Ovary (tissue), 9 donors: Measurements from ENCODE around the gene ARF1. TPM values are rescaled to one million over a fixed set of nuclear protein-coding genes. Genes with fewer than 3 reads are reported as not detected.

ENCODE experiments used
- DNase-seq, 5 donors: peaks; one replicate each; pipeline ENCODE4 v3.0.0-alpha.2; 2019 to 2020
- H3K27ac ChIP-seq, 2 donors: fragments of 200-600 bp; one replicate each; pipeline versions ENCODE4 v1.5.1 to v1.8.0; 2019 to 2022
- H3K27me3 ChIP-seq: fragments of 200-600 bp; one replicate; pipeline ENCODE4 v1.8.0; 2022
- H3K36me3 ChIP-seq: fragments of 200-600 bp; sonication (generic); one replicate; pipeline ENCODE4 v1.5.1; 2019
- H3K4me1 ChIP-seq: one replicate; pipeline ENCODE4 v1.8.1; 2013; ENCODE audit warnings: mild to moderate bottlenecking, moderate library complexity; ENCODE audit not compliant: insufficient read depth
- H3K4me3 ChIP-seq: fragments of 200-600 bp; sonication (generic); one replicate; pipeline ENCODE4 v1.5.1; 2017
- H3K9me3 ChIP-seq, 2 donors: fragments of 200-600 bp in 1 of 2; sonication (generic) in 1 of 2; one replicate each; pipeline versions ENCODE4 v1.5.1 to v1.8.1; 2013 to 2019; ENCODE audit warnings: mild to moderate bottlenecking in 1 of 2, moderate library complexity in 1 of 2
- EP300 ChIP-seq: sonication (generic); formaldehyde crosslinking; IDR thresholded peaks from one replicate; pipeline ENCODE4 v1.6.1; 2017; ENCODE audit warnings: antibody characterized with exemption
- POLR2A ChIP-seq: fragments of 450-650 bp; IDR thresholded peaks from one replicate; pipeline ENCODE4 v1.6.1; 2017; ENCODE audit warnings: antibody characterized with exemption, mild to moderate bottlenecking, moderate library complexity
- WGBS, 3 donors: extraction: QIAGEN DNeasy Blood & Tissue Kit in 1 of 3; methylation state at CpG; one replicate each; pipeline versions ENCODE4 v1.1.5 to v1.1.7; 2013 to 2017; 5-methylcytosine and 5-hydroxymethylcytosine counted together
- intact Hi-C, 4 donors: fragments of 100-400 bp; cut with DNase I; formaldehyde crosslinking; loops; one replicate each; pipeline versions ENCODE4 v1.11.0 to v1.15.1; 2022 to 2023
- polyA plus RNA-seq, 2 donors: library from polyadenylated mRNA; stranded (reverse); fragments of 200-250 nt in 1 of 2; fragments of 350-450 nt in 1 of 2; fragmentation: Illumina TruSeq in 1 of 2; extraction: RNeasy Lipid Tissue Mini Kit (QIAGEN cat#74804) in 1 of 2; gene quantifications; one replicate each; pipeline ENCODE4 v1.2.3, GENCODE V29; 2013 to 2014
- total RNA-seq, 7 donors: library from RNA; depleted of rRNA in 2 of 7; stranded (reverse); fragments of >200 nt in 2 of 7; fragmentation: NEBNext Ultra II Directional in 3 of 7; extraction: Animal tissue kit (Norgen Biotek cat#: 25700) in 3 of 7; gene quantifications; one replicate each; pipeline versions ENCODE4 v1.1.0 to v1.2.4, GENCODE V29; 2016 to 2023
- TF ChIP-seq, protein P1 (sequence below), 3 donors: fragments of 450-650 bp in 2 of 3; fragments of 200-600 bp in 1 of 3; IDR thresholded peaks; one replicate each; pipeline versions ENCODE4 v1.5.1 to v1.8.0; 2016 to 2022; ENCODE audit warnings: antibody characterized with exemption in 3 of 3, mild to moderate bottlenecking in 1 of 3
- donor health status: DM: no; HTN: no; CAD: no; lungs with moderate emphysema.
- donor health status: DM: no; HTN: no; CAD: no.
- donor health status: Bipolar disorder and iron deficiency.
- donor health status: DM: yes; HTN: yes; CAD: no.
- donor health status: DM: no; HTN: no; CAD: no.
- donor health status: DM: yes; HTN: yes; CAD: no.

Gene ARF1
- total and polyA plus RNA-seq, 9 donors, result 179 to 345 (median 285) TPM

DNA sequence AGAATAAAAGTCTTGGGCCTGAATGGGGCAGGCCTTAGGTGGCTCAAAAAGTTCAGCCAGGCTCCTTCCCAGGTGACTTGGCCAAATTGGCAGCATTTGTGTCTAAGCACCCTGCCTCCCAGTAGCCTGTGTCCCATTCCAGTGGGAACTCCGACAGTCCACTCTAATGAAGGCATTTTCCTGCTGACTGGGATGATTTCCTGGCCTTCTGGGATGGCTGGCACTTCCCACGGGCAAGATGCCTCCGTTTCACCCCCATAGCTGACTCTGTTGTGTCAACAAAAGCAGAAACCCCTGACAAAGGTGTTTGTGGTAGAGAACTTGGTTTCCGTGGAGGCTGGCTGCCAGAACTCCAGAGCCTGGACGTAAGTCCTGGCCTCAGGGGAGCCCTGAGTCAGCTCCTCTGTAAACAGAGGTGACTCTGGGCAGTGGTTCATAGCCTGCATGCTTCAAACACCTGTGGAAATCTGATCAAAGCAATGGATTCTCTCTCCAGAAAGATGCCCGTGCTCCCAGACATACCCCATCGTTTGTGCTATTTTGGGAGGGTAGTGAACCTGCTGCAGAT lies 39.1 kb upstream of the ARF1 start:
- H3K27ac ChIP-seq, result no peak overlapping the region
- no peaks in the 10 kb centered on the region for H3K27me3 ChIP-seq
- no peak overlapping the region for H3K4me3 ChIP-seq
- intact Hi-C loops, result no loop called here
- TF ChIP-seq EP300, result no peak
- H3K9me3 ChIP-seq, result no peaks in the 10 kb centered on the region
- H3K36me3 ChIP-seq, result no peaks in the 10 kb centered on the region
- H3K4me1 ChIP-seq, result no peaks in the 10 kb centered on the region
- WGBS, 3 donors, result 41 to 50% (median 45%) methylated on average over 7 of the region's 7 CpGs
- peak in 2 of 5 donors; percentile 1 to 6 for DNase-seq

- no peak for TF ChIP-seq POLR2A
- TF ChIP-seq, protein P1, sequence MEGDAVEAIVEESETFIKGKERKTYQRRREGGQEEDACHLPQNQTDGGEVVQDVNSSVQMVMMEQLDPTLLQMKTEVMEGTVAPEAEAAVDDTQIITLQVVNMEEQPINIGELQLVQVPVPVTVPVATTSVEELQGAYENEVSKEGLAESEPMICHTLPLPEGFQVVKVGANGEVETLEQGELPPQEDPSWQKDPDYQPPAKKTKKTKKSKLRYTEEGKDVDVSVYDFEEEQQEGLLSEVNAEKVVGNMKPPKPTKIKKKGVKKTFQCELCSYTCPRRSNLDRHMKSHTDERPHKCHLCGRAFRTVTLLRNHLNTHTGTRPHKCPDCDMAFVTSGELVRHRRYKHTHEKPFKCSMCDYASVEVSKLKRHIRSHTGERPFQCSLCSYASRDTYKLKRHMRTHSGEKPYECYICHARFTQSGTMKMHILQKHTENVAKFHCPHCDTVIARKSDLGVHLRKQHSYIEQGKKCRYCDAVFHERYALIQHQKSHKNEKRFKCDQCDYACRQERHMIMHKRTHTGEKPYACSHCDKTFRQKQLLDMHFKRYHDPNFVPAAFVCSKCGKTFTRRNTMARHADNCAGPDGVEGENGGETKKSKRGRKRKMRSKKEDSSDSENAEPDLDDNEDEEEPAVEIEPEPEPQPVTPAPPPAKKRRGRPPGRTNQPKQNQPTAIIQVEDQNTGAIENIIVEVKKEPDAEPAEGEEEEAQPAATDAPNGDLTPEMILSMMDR (IDR thresholded peaks at IDR 0.05), result no peak
- TF ChIP-seq EP300, result no peak
- no peak for DNase-seq
- no peaks in the 10 kb centered on the region for H3K9me3 ChIP-seq
- intact Hi-C loops, result no loop called here
- WGBS, 3 donors, result 28 to 38% (median 32%) methylated on average over 3 of the region's 3 CpGs
- H3K36me3 ChIP-seq, result no peaks in the 10 kb centered on the region
- H3K4me1 ChIP-seq, result no peaks in the 10 kb centered on the region
- H3K27ac ChIP-seq, result no peak overlapping the region
- H3K27me3 ChIP-seq, result no peaks in the 10 kb centered on the region
- no peak overlapping the region for H3K4me3 ChIP-seq
These were observed 37.5 kb upstream of the ARF1 start for GRCh38 chr1:228044961-228045360.

- Histone ChIP-seq H3K27me3 (no peaks in the 10 kb centered on the region), H3K36me3 (no peaks in the 10 kb centered on the region), H3K4me1 (no peaks in the 10 kb centered on the region), H3K4me3 (no peak overlapping the region), H3K9me3 (no peaks in the 10 kb centered on the region), H3K27ac (no peak overlapping the region)
- intact Hi-C loops, result no loop called here
- TF ChIP-seq EP300 (no peak), POLR2A (no peak)
- TF ChIP-seq, protein P1 (IDR thresholded peaks at IDR 0.05), result no peak
- no peak for DNase-seq
- 77 to 82% (median 78%) methylated on average over 7 of the region's 7 CpGs for WGBS, 3 donors
These were observed 37.1 kb upstream of the ARF1 start for GRCh38 chr1:228045405-228045804.

DNA sequence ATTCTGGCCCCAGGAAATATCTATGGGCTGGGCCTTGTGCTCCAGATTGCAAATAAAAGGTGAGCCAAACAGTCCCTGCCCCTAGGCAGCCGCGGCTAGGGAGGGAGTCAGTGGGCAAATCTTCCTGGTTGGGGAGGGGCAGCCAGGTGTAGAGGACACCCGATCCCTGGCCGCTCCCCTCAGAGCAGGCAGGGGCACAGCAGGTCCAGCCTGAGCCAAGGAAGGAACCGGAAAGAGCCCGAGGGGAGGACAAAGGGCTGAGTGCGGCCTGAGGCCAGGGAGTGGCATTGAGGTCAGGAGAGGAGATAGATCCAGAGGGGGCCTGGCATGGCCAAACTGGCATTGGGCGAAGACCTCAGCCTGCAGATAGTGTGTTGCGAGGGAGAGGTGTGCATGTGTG lies 36.6 kb upstream of the ARF1 start:
- Histone ChIP-seq H3K27ac (no peak overlapping the region), H3K4me3 (no peak overlapping the region), H3K36me3 (no peaks in the 10 kb centered on the region), H3K4me1 (no peaks in the 10 kb centered on the region), H3K9me3 (no peaks in the 10 kb centered on the region), H3K27me3 (no peaks in the 10 kb centered on the region)
- WGBS, 3 donors, result 76 to 81% (median 79%) methylated on average over 9 of the region's 9 CpGs
- intact Hi-C loops, result no loop called here
- no peak for DNase-seq
- TF ChIP-seq, protein P1 (IDR thresholded peaks at IDR 0.05), result no peak
- no peak for TF ChIP-seq EP300
- TF ChIP-seq POLR2A, result no peak

- Histone ChIP-seq H3K9me3 (no peaks in the 10 kb centered on the region), H3K4me3 (no peak overlapping the region), H3K27ac (no peak overlapping the region), H3K4me1 (no peaks in the 10 kb centered on the region), H3K27me3 (no peaks in the 10 kb centered on the region), H3K36me3 (no peaks in the 10 kb centered on the region)
- no peak for TF ChIP-seq POLR2A
- TF ChIP-seq EP300, result no peak
- TF ChIP-seq, protein P1 (IDR thresholded peaks at IDR 0.05), result no peak
- intact Hi-C loops, result no loop called here
- WGBS, 3 donors, result 92 to 93% (median 92%) methylated on average over 8 of the region's 8 CpGs
- no peak for DNase-seq
These were observed 35.9 kb upstream of the ARF1 start for GRCh38 chr1:228046421-228047182.
